ENCODE measurements around the gene FKBP4. TPM values are rescaled to one million over a fixed set of nuclear protein-coding genes. Genes with fewer than 3 reads are reported as not detected.

FKBP4 gene
- total RNA-seq, 1 experiment from 2014 or later, result 76.7 TPM

DNA sequence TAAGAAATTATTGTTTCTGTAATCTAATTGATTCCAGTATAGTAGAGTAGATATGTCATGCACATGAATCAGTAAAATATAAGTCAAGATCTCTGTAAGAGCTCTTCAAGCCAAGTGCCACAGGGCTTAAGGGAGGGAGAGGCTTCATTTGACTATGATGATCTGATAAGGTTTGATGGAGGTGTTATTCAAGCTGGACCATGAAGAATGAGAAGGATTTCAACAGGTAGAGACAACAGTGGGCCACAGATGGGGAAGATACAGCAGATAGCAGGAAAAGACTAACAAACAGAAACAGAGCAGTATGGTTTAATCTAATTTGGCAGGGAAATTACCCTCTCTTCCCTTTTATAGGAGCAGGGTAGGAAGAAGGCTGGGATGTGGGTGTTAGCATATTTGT lies 40.6 kb upstream of the FKBP4 start:
- H3K36me3 ChIP-seq (ENCODE audit: insufficient read depth, low read length), result no peaks in the 10 kb centered on the region
- H3K4me1 ChIP-seq (ENCODE audit: low read length), result no peaks in the 10 kb centered on the region
- no peak overlapping the region for H2AFZ ChIP-seq (ENCODE audit: low read length)
- H3K27ac ChIP-seq (ENCODE audit: low read length), result no peak overlapping the region
- no peaks in the 10 kb centered on the region for H3K9me2 ChIP-seq (replicated peaks; ENCODE audit: insufficient read depth, low read length)
- no peak overlapping the region for H3K4me3 ChIP-seq (ENCODE audit: low read length)
- no peaks in the 10 kb centered on the region for H3K9me3 ChIP-seq (ENCODE audit: low read length)
- no peaks in the 10 kb centered on the region for H3K27me3 ChIP-seq (ENCODE audit: low read length)
- no peak overlapping the region for H3K9ac ChIP-seq (ENCODE audit: low read length)
- H3K79me2 ChIP-seq (ENCODE audit: low read length), result no peaks in the 10 kb centered on the region
- no peak overlapping the region for H3K4me2 ChIP-seq (ENCODE audit: low read depth, low read length, poor library complexity, severe bottlenecking)
- no peaks in the 10 kb centered on the region; the same call in 1 of the 2 replicates for H4K20me1 ChIP-seq (ENCODE audit: insufficient read depth, low read depth, low read length)
- no peak for DNase-seq

DNA sequence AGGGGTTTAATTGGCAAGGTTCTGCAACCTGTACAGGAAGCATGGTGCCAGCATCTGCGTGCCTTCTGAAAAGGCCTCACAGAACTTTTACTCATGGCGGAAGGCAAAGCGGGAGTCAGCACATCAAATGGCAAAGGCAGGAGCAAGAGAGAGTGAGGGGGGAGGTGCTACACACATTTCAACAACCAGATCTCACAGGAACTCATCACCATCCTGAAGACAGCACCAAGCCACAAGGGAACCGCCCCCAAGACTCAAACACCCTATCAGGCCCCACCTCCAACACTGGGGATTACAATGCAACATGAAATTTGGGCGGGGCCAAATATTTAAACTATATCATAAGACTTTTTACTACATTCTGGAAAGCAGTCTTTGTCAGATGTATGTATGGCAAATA lies 38.0 kb upstream of the FKBP4 start:
- Histone ChIP-seq H3K9me3 (ENCODE audit: low read length) (no peaks in the 10 kb centered on the region), H3K27me3 (ENCODE audit: low read length) (no peaks in the 10 kb centered on the region), H3K4me3 (ENCODE audit: low read length) (no peak overlapping the region), H3K4me2 (ENCODE audit: low read depth, low read length, poor library complexity, severe bottlenecking) (no peak overlapping the region), H2AFZ (ENCODE audit: low read length) (no peak overlapping the region), H3K9me2 (replicated peaks; ENCODE audit: insufficient read depth, low read length) (no peaks in the 10 kb centered on the region), H3K27ac (ENCODE audit: low read length) (no peak overlapping the region), H3K36me3 (ENCODE audit: insufficient read depth, low read length) (no peaks in the 10 kb centered on the region), H3K79me2 (ENCODE audit: low read length) (no peaks in the 10 kb centered on the region), H4K20me1 (ENCODE audit: insufficient read depth, low read depth, low read length) (no peaks in the 10 kb centered on the region; the same call in 1 of the 2 replicates), H3K9ac (ENCODE audit: low read length) (no peak overlapping the region), H3K4me1 (ENCODE audit: low read length) (no peaks in the 10 kb centered on the region)
- DNase-seq, result no peak

DNA sequence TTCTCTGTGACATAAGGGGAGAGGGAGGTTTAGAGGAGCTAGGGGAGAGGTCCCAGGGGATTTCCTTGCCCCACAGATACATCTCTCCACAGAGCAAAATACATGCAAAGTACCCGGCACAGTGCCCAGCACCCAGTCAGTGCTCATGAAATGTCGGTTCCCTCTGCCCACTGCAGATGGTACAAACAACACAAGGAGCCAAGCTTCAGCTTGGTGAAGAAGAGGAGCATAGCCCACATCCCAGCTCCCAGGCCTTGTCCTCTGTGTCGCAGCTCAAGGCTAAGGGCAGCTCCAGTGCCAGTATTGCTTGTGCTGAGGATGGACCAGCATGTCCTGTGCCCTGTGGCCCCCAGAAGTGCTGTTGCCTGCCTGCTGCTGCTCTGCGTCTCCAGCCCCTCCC lies 35.0 kb upstream of the FKBP4 start:
- H3K27ac ChIP-seq (ENCODE audit: low read length), result no peak overlapping the region
- no peaks in the 10 kb centered on the region for H3K79me2 ChIP-seq (ENCODE audit: low read length)
- no peaks in the 10 kb centered on the region for H3K27me3 ChIP-seq (ENCODE audit: low read length)
- no peak overlapping the region for H2AFZ ChIP-seq (ENCODE audit: low read length)
- H3K36me3 ChIP-seq (ENCODE audit: insufficient read depth, low read length), result no peaks in the 10 kb centered on the region
- no peak overlapping the region for H3K4me2 ChIP-seq (ENCODE audit: low read depth, low read length, poor library complexity, severe bottlenecking)
- H4K20me1 ChIP-seq (ENCODE audit: insufficient read depth, low read depth, low read length), result no peaks in the 10 kb centered on the region
- no peaks in the 10 kb centered on the region for H3K9me3 ChIP-seq (ENCODE audit: low read length)
- H3K4me1 ChIP-seq (ENCODE audit: low read length), result no peaks in the 10 kb centered on the region
- DNase-seq, result no peak
- no peak overlapping the region for H3K4me3 ChIP-seq (ENCODE audit: low read length)
- no peak overlapping the region for H3K9ac ChIP-seq (ENCODE audit: low read length)
- no peaks in the 10 kb centered on the region for H3K9me2 ChIP-seq (replicated peaks; ENCODE audit: insufficient read depth, low read length)

DNA sequence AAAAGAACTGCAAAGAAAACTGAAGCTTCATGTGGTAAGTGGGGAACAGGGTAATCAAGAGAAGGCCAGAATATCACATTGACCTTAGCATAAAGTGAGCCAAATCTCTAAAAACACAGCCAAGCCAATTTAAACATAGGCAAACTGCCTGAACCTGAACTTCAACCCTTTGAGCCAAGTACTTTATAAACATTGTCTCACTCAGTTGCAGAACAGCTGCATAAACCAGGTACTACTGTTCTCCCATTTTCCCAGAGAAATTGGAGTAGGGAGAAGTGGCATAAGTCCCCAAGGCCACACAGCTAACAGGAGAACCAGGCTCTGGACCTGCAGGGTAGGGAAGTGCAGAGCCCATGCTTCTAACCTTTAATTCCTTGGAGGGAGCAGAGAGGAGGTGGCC lies 30.4 kb upstream of the FKBP4 start:
- no peaks in the 10 kb centered on the region for H4K20me1 ChIP-seq (ENCODE audit: insufficient read depth, low read depth, low read length)
- no peaks in the 10 kb centered on the region for H3K36me3 ChIP-seq (ENCODE audit: insufficient read depth, low read length)
- DNase-seq, result no peak
- H3K79me2 ChIP-seq (ENCODE audit: low read length), result no peaks in the 10 kb centered on the region
- H3K27me3 ChIP-seq (ENCODE audit: low read length), result no peaks in the 10 kb centered on the region
- no peak overlapping the region for H3K27ac ChIP-seq (ENCODE audit: low read length)
- H3K9me3 ChIP-seq (ENCODE audit: low read length), result no peaks in the 10 kb centered on the region
- no peaks in the 10 kb centered on the region for H3K4me1 ChIP-seq (ENCODE audit: low read length)
- H3K9me2 ChIP-seq (replicated peaks; ENCODE audit: insufficient read depth, low read length), result no peaks in the 10 kb centered on the region
- H3K4me3 ChIP-seq (ENCODE audit: low read length), result no peak overlapping the region
- H3K9ac ChIP-seq (ENCODE audit: low read length), result no peak overlapping the region
- H2AFZ ChIP-seq (ENCODE audit: low read length), result no peak overlapping the region
- H3K4me2 ChIP-seq (ENCODE audit: low read depth, low read length, poor library complexity, severe bottlenecking), result no peak overlapping the region

DNA sequence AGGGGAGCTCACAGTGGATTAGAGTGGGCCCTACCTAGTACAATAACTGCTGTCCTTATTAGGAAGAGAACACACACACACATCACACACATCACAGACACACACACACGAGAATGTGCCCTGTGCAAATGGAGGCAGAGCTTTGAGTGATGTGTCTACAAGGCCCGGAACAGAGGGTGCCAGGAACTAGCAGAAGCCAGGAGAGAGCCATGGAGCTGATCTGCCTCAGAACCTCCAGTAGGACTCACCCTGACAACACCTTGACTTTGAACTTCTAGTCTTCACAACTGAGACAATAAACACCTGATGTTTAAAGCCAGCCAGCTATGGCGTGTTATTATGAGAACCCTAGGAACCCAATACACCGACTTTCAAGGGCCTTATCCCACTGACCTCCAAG lies 29.7 kb upstream of the FKBP4 start:
- Histone ChIP-seq H3K9me2 (replicated peaks; ENCODE audit: insufficient read depth, low read length) (no peaks in the 10 kb centered on the region), H3K4me1 (ENCODE audit: low read length) (no peaks in the 10 kb centered on the region), H3K9me3 (ENCODE audit: low read length) (no peaks in the 10 kb centered on the region), H3K4me2 (ENCODE audit: low read depth, low read length, poor library complexity, severe bottlenecking) (no peak overlapping the region), H3K4me3 (ENCODE audit: low read length) (no peak overlapping the region), H3K79me2 (ENCODE audit: low read length) (no peaks in the 10 kb centered on the region), H2AFZ (ENCODE audit: low read length) (no peak overlapping the region), H4K20me1 (ENCODE audit: insufficient read depth, low read depth, low read length) (no peaks in the 10 kb centered on the region), H3K27me3 (ENCODE audit: low read length) (no peaks in the 10 kb centered on the region), H3K9ac (ENCODE audit: low read length) (no peak overlapping the region), H3K27ac (ENCODE audit: low read length) (no peak overlapping the region), H3K36me3 (ENCODE audit: insufficient read depth, low read length) (no peaks in the 10 kb centered on the region)
- no peak for DNase-seq

DNA sequence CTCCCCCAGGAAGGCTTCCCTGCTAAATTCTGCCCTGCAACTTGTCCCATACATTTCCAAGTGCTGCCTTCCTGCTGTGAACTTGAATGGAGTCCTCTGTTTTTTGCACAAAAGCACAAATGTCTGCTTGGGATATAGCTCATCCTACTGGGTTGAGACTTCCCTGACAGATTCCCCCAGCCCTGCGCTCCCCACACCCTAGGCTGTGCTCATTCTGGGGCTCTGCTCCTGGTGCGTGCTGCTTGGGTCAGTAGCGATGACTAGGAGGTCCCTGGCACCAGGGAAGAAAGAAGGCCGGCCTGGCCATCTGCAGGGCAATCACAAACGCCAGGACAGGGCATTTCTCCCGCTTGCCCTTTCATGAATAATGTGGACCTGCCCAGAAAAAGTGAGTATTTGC lies 29.2 kb upstream of the FKBP4 start:
- Histone ChIP-seq H3K27ac (ENCODE audit: low read length) (no peak overlapping the region), H3K9me3 (ENCODE audit: low read length) (no peaks in the 10 kb centered on the region), H3K27me3 (ENCODE audit: low read length) (no peaks in the 10 kb centered on the region), H2AFZ (ENCODE audit: low read length) (no peak overlapping the region), H3K4me1 (ENCODE audit: low read length) (no peaks in the 10 kb centered on the region), H4K20me1 (ENCODE audit: insufficient read depth, low read depth, low read length) (no peaks in the 10 kb centered on the region), H3K4me2 (ENCODE audit: low read depth, low read length, poor library complexity, severe bottlenecking) (no peak overlapping the region), H3K79me2 (ENCODE audit: low read length) (no peaks in the 10 kb centered on the region), H3K9ac (ENCODE audit: low read length) (no peak overlapping the region), H3K36me3 (ENCODE audit: insufficient read depth, low read length) (no peaks in the 10 kb centered on the region), H3K9me2 (replicated peaks; ENCODE audit: insufficient read depth, low read length) (no peaks in the 10 kb centered on the region), H3K4me3 (ENCODE audit: low read length) (no peak overlapping the region)
- DNase-seq, result no peak

DNA sequence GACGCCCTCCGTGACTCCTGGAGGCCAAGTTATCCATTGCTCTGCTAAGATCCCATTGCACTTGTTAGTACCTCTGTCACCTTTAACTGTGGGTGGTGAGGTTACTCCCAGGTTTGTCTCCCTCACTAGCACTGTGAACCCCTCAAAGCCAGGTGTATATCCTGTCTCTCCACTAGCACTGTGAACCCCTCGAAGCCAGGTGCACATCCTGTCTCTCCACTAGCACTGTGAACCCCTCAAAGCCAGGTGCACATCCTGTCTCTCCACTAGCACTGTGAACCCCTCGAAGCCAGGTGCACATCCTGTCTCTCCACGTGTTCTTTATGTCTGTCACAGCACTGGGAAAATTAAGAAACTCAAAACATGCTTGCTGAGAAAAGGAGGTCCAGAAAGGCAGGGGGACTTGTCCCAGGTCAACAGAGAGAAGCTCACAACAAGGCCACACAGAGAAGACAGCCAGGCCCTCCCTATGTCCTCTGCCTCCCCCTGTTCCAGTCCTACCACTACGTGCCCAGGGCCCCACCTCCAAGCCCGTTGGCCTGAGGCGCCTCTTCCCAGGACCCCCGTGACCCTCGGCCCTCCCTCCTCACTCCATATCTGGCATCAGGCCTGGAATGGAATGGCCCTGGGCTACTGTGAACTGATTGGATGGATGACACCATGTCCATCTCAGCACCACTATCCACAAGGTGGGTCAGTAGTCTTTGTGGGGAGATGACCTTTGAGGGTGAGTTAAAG lies 26.4 kb upstream of the FKBP4 start:
- no peak overlapping the region for H3K4me2 ChIP-seq (ENCODE audit: low read depth, low read length, poor library complexity, severe bottlenecking)
- H3K27ac ChIP-seq (ENCODE audit: low read length), result no peak overlapping the region
- no peaks in the 10 kb centered on the region for H3K9me2 ChIP-seq (replicated peaks; ENCODE audit: insufficient read depth, low read length)
- H3K79me2 ChIP-seq (ENCODE audit: low read length), result no peaks in the 10 kb centered on the region
- no peaks in the 10 kb centered on the region for H3K36me3 ChIP-seq (ENCODE audit: insufficient read depth, low read length)
- no peak overlapping the region for H3K9ac ChIP-seq (ENCODE audit: low read length)
- H2AFZ ChIP-seq (ENCODE audit: low read length), result no peak overlapping the region
- H3K9me3 ChIP-seq (ENCODE audit: low read length), result no peaks in the 10 kb centered on the region
- H3K4me3 ChIP-seq (ENCODE audit: low read length), result no peak overlapping the region
- no peaks in the 10 kb centered on the region for H3K27me3 ChIP-seq (ENCODE audit: low read length)
- H4K20me1 ChIP-seq (ENCODE audit: insufficient read depth, low read depth, low read length), result no peaks in the 10 kb centered on the region
- no peak for DNase-seq
- no peaks in the 10 kb centered on the region for H3K4me1 ChIP-seq (ENCODE audit: low read length)

DNA sequence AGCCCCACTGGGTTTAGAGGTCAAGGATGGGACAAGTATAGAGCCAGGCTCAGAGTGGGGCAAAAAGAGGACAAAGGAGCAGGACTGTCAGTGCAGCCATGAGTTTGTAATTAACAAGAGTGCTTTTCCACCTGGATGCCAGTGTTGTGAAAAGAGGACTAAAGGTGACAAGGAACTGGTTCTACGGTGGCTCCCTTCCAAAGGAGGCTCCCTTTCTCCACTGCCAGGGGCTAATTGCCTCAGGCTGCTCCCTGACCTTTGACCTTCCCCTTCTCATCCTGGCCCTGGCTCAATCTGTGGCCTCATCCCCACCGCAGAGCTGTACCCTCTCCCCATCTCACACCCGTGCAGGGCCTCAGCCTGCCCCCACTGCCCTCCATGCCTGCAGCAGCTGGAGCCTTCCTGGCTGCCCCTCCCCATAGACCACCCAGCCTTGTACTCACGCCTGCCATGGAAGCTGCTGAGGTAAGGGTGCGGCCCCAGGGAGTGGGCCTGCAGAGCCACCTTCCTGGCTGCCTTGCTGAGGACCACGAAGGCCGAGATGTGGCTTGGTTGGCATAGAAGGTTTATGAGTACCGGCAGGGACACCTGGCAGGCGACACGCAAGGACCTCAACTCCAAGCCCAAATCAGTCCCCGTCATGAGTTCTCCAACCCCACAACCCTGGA lies 24.8 kb upstream of the FKBP4 start:
- no peak overlapping the region for H2AFZ ChIP-seq (ENCODE audit: low read length)
- no peaks in the 10 kb centered on the region for H4K20me1 ChIP-seq (ENCODE audit: insufficient read depth, low read depth, low read length)
- no peaks in the 10 kb centered on the region for H3K79me2 ChIP-seq (ENCODE audit: low read length)
- no peak overlapping the region for H3K4me2 ChIP-seq (ENCODE audit: low read depth, low read length, poor library complexity, severe bottlenecking)
- H3K27ac ChIP-seq (ENCODE audit: low read length), result no peak overlapping the region
- no peaks in the 10 kb centered on the region for H3K9me2 ChIP-seq (replicated peaks; ENCODE audit: insufficient read depth, low read length)
- H3K36me3 ChIP-seq (ENCODE audit: insufficient read depth, low read length), result no peaks in the 10 kb centered on the region
- H3K4me3 ChIP-seq (ENCODE audit: low read length), result no peak overlapping the region
- no peak for DNase-seq
- H3K27me3 ChIP-seq (ENCODE audit: low read length), result no peaks in the 10 kb centered on the region
- no peak overlapping the region for H3K9ac ChIP-seq (ENCODE audit: low read length)
- H3K9me3 ChIP-seq (ENCODE audit: low read length), result no peaks in the 10 kb centered on the region
- H3K4me1 ChIP-seq (ENCODE audit: low read length), result no peaks in the 10 kb centered on the region
